Measurements from ENCODE around the gene LIMS3. TPM values are rescaled to one million over a fixed set of nuclear protein-coding genes. Genes with fewer than 3 reads are reported as not detected.

LIMS3 gene, protein sequence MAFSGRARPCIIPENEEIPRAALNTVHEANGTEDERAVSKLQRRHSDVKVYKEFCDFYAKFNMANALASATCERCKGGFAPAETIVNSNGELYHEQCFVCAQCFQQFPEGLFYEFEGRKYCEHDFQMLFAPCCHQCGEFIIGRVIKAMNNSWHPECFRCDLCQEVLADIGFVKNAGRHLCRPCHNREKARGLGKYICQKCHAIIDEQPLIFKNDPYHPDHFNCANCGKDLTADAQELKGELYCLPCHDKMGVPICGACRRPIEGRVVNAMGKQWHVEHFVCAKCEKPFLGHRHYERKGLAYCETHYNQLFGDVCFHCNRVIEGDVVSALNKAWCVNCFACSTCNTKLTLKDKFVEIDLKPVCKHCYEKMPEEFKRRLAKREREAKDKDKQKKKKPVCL
- total RNA-seq, result 2.8 and 5.2 TPM in 2 replicates

DNA sequence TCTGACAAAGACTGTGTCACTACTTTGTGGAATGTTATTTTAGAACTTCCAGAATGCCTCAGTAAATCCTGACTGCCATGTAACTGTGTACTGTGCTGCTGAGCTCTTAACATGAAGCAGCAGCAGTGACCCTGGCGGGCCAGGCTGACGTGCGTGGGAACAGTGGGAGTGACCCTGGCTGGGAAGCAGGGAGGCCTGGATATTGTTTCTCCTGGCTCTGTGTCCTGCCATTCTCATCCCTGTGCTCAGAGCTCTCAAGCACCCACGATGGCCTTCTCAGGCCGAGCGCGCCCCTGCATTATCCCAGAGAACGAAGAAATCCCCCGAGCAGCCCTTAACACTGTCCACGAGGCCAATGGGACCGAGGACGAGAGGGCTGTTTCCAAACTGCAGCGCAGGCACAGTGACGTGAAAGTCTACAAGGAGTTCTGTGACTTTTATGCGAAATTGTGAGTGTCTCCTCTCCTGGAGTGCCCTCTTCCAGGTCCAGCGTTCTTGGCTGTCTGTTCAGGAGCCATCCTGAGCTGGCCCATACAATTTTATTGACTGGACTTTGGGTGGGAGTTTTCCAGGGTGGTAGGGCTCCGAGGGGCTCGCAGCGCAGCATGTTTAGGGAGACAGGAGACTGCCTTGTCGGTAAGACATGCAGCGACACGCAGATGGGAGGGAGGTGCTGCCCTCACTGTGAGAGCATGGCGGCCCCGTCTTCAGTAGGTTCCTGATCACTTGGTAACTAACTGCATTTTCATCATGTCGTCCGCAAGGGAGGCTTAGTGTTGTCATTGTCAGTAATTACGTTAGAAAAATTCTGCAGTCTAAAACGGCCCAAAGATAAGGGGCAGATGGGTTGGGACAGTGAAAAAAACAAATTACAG, at the start of gene LIMS3:
Gene LIMS3, plus strand, starts transcription at position 227 of the 875 bp plus-strand sequence. Its CDS starts 41 bp downstream, at position 268.

Other genes with a start within 250 kb of the LIMS3 start
- gene RGPD5, start 104.4 kb upstream of the LIMS3 start, total RNA-seq, result 22.0 and 23.9 TPM in 2 replicates
- gene MALL, start 217.1 kb downstream of the LIMS3 start, total RNA-seq, result 2.6 and 11.3 TPM in 2 replicates